SK-N-SH (cell line): ENCODE results near the gene GALNT1. TPM values are rescaled to one million over a fixed set of nuclear protein-coding genes. Genes with fewer than 3 reads are reported as not detected.
"Not testable (repeated sequence)": the region's sequence is repeated elsewhere in the genome, so short reads cannot be mapped to it uniquely, and the experiment has no call there.

Experiments
- CTCF ChIA-PET: fragments of 300-600, 350-600 bp; formaldehyde crosslinking; extraction: SDS; loops from one replicate; lab custom pipeline; 2021; lab: Yijun Ruan, JAX
- POLR2A ChIA-PET: fragments of 350-600 bp; sonication (Branson Sonifier 250); formaldehyde crosslinking; extraction: SDS; loops from one replicate; lab custom pipeline; 2020; ENCODE audit warnings: antibody characterized with exemption, inconsistent platforms; lab: Yijun Ruan, JAX
- DNase-seq: peaks from one replicate; pipeline ENCODE4 v3.0.0; 2012
- H2AFZ ChIP-seq: fragments of 200-600 bp; sonication (generic); 2 replicates; pipeline ENCODE4 v1.8.1; 2016; ENCODE audit warnings: antibody characterized with exemption, mild to moderate bottlenecking, low read depth
- H3F3A ChIP-seq: fragments of 200-600 bp; sonication (generic); replicated peaks from 2 replicates; pipeline ENCODE3; 2016; ENCODE audit warnings: antibody characterized with exemption, mild to moderate bottlenecking; ENCODE audit not compliant: insufficient read depth
- H3K27ac ChIP-seq, 2 experiments: fragments of 200-500 bp in 1 of 2; fragments of 200-600 bp in 1 of 2; sonication (Bioruptor generic) in 1 of 2; sonication (generic), shearing (Covaris generic) in 1 of 2; 2 replicates each; pipeline versions ENCODE4 v1.5.1 to v1.6.1; 2014 to 2016; ENCODE audit warnings: low read depth in 2 of 2, inconsistent platforms in 1 of 2, low read length in 1 of 2, mild to moderate bottlenecking in 1 of 2, mixed read lengths in 1 of 2
- H3K27me3 ChIP-seq: fragments of 200-600 bp; sonication (generic), shearing (Covaris generic); 2 replicates; pipeline ENCODE4 v1.6.1; 2016; ENCODE audit warnings: mixed run types; ENCODE audit not compliant: insufficient read depth
- H3K36me3 ChIP-seq, 2 experiments: fragments of 200-500 bp in 1 of 2; fragments of 200-600 bp in 1 of 2; sonication (Bioruptor generic) in 1 of 2; sonication (generic) in 1 of 2; replicated peaks in 1 of 2; 2 replicates each; pipeline versions ENCODE3 to v1.5.1; 2014 to 2016; ENCODE audit warnings: low read length in 1 of 2, mild to moderate bottlenecking in 1 of 2; ENCODE audit not compliant: insufficient read depth in 2 of 2, control insufficient read depth in 1 of 2
- H3K4me1 ChIP-seq, 2 experiments: fragments of 200-500 bp in 1 of 2; fragments of 200-600 bp in 1 of 2; sonication (Bioruptor generic) in 1 of 2; sonication (generic), shearing (Covaris generic) in 1 of 2; 2 replicates each; pipeline versions ENCODE4 v1.5.1 to v1.6.1; 2014 to 2016; ENCODE audit warnings: low read depth in 1 of 2, low read length in 1 of 2, mixed run types in 1 of 2; ENCODE audit not compliant: insufficient read depth in 2 of 2, control insufficient read depth in 1 of 2
- H3K4me2 ChIP-seq: fragments of 200-600 bp; sonication (generic), shearing (Covaris generic); 2 replicates; pipeline ENCODE4 v1.6.1; 2017; ENCODE audit warnings: mixed run types
- H3K4me3 ChIP-seq, 2 experiments: fragments of 200-500 bp in 1 of 2; fragments of 200-600 bp in 1 of 2; sonication (Bioruptor generic) in 1 of 2; sonication (generic), shearing (Covaris generic) in 1 of 2; 2 replicates each; pipeline versions ENCODE4 v1.5.1 to v1.8.1; 2014 to 2016; ENCODE audit warnings: low read depth in 2 of 2, inconsistent platforms in 1 of 2, low read length in 1 of 2, mild to moderate bottlenecking in 1 of 2, mixed read lengths in 1 of 2, moderate library complexity in 1 of 2
- H3K79me2 ChIP-seq: fragments of 200-600 bp; sonication (generic); 2 replicates; pipeline ENCODE4 v1.8.1; 2017; ENCODE audit warnings: mild to moderate bottlenecking; ENCODE audit not compliant: insufficient read depth
- H3K9ac ChIP-seq: fragments of 200-600 bp; sonication (generic); 2 replicates; pipeline ENCODE4 v1.6.1; 2017; ENCODE audit warnings: mixed run types
- H3K9me2 ChIP-seq: fragments of 200-600 bp; sonication (generic); 2 replicates; pipeline ENCODE4 v1.6.1; 2017; ENCODE audit warnings: mixed run types
- H3K9me3 ChIP-seq: fragments of 200-600 bp; sonication (generic); 2 replicates; pipeline ENCODE4 v1.6.1; 2017; ENCODE audit warnings: mixed run types, mild to moderate bottlenecking, moderate library complexity
- H4K20me1 ChIP-seq: fragments of 200-600 bp; sonication (generic); 2 replicates; pipeline ENCODE4 v1.6.1; 2017; ENCODE audit warnings: mild to moderate bottlenecking, mixed run types; ENCODE audit not compliant: insufficient read depth
- CHD2 ChIP-seq: fragments of 150-350 bp; IDR thresholded peaks from 2 replicates; pipeline ENCODE4 v1.6.1; 2018; ENCODE audit warnings: low read length; ENCODE audit not compliant: partially characterized antibody
- EP300 ChIP-seq, 2 experiments: IDR thresholded peaks; 2 replicates each; pipeline versions ENCODE4 v1.4.0 to v1.6.1; 2012; ENCODE audit warnings: borderline replicate concordance in 1 of 2, low read depth in 1 of 2, low read length in 1 of 2
- FOSL2 ChIP-seq: IDR thresholded peaks from 2 replicates; pipeline ENCODE4 v1.4.0; 2012; ENCODE audit warnings: low read depth, mild to moderate bottlenecking, moderate library complexity, borderline replicate concordance
- FOXJ3 ChIP-seq: sonication (generic); formaldehyde crosslinking; IDR thresholded peaks from 2 replicates; pipeline ENCODE4 v1.5.1; 2020; ENCODE audit warnings: mild to moderate bottlenecking, missing genetic modification reagents
- FOXM1 ChIP-seq: IDR thresholded peaks from 2 replicates; pipeline ENCODE4 v1.4.0; 2012; ENCODE audit warnings: low read depth, mild to moderate bottlenecking
- GATA2 ChIP-seq: sonication (generic); formaldehyde crosslinking; IDR thresholded peaks from 2 replicates; pipeline ENCODE4 v1.5.0; 2020; ENCODE audit warnings: mild to moderate bottlenecking, missing genetic modification reagents
- MEF2A ChIP-seq: IDR thresholded peaks from 2 replicates; pipeline ENCODE4 v1.4.0; 2012; ENCODE audit warnings: low read depth, borderline replicate concordance
- NRF1 ChIP-seq: IDR thresholded peaks from 2 replicates; pipeline ENCODE4 v1.6.1; 2012; ENCODE audit warnings: low read depth, mild to moderate bottlenecking, low read length
- RAD21 ChIP-seq: IDR thresholded peaks from 2 replicates; pipeline ENCODE4 v1.6.1; 2012; ENCODE audit warnings: mild to moderate bottlenecking, low read length
- RCOR1 ChIP-seq: fragments of 150-350 bp; IDR thresholded peaks from 2 replicates; pipeline ENCODE4 v1.6.1; 2017; ENCODE audit warnings: antibody characterized with exemption, low read length
- RFX5 ChIP-seq: IDR thresholded peaks from 2 replicates; pipeline ENCODE4 v1.6.1; 2012; ENCODE audit warnings: mild to moderate bottlenecking, improper control_type of control experiment, low read length
- RXRA ChIP-seq: IDR thresholded peaks from 2 replicates; pipeline ENCODE4 v1.4.0; 2012; ENCODE audit warnings: low read depth, mild to moderate bottlenecking, borderline replicate concordance
- SIN3A ChIP-seq: IDR thresholded peaks from 2 replicates; pipeline ENCODE4 v1.6.1; 2012; ENCODE audit warnings: low read depth, mild to moderate bottlenecking, low read length, moderate library complexity, borderline replicate concordance
- TAF1 ChIP-seq: IDR thresholded peaks from 2 replicates; pipeline ENCODE4 v1.6.1; 2012; ENCODE audit warnings: low read depth, mild to moderate bottlenecking, low read length, moderate library complexity, borderline replicate concordance
- YY1 ChIP-seq: IDR thresholded peaks from 2 replicates; pipeline ENCODE4 v1.4.0; 2012; ENCODE audit warnings: low read depth, mild to moderate bottlenecking
- WGBS: methylation state at CpG from one replicate; pipeline ENCODE4 v1.1.6; 2017; ENCODE audit warnings: low lambda C conversion rate; 5-methylcytosine and 5-hydroxymethylcytosine counted together
- polyA plus RNA-seq, 3 experiments: library from polyadenylated mRNA; depleted of rRNA; stranded (reverse); fragments of >200 nt; gene quantifications; 2 replicates each; pipeline ENCODE4 v1.2.3, GENCODE V29; 2012
- TF ChIP-seq, protein P1 (sequence below): IDR thresholded peaks from 2 replicates; pipeline ENCODE4 v1.4.0; 2012; ENCODE audit warnings: low read depth
- TF ChIP-seq, protein P2 (sequence below): IDR thresholded peaks from 2 replicates; pipeline ENCODE4 v1.6.1; 2012; ENCODE audit warnings: mild to moderate bottlenecking, low read depth, low read length, moderate library complexity
- TF ChIP-seq, protein P3 (sequence below): IDR thresholded peaks from 2 replicates; pipeline ENCODE4 v1.4.0; 2012; ENCODE audit warnings: low read depth, borderline replicate concordance
- TF ChIP-seq, protein P4 (sequence below): fragments of 150-350 bp; IDR thresholded peaks from 2 replicates; pipeline ENCODE4 v1.6.1; 2017; ENCODE audit warnings: antibody characterized with exemption, low read length, low read depth, borderline replicate concordance

The GALNT1 gene
- polyA plus RNA-seq, 1 of the 3 experiments (the other 2 are of a cell fraction): 15.7 TPM

DNA sequence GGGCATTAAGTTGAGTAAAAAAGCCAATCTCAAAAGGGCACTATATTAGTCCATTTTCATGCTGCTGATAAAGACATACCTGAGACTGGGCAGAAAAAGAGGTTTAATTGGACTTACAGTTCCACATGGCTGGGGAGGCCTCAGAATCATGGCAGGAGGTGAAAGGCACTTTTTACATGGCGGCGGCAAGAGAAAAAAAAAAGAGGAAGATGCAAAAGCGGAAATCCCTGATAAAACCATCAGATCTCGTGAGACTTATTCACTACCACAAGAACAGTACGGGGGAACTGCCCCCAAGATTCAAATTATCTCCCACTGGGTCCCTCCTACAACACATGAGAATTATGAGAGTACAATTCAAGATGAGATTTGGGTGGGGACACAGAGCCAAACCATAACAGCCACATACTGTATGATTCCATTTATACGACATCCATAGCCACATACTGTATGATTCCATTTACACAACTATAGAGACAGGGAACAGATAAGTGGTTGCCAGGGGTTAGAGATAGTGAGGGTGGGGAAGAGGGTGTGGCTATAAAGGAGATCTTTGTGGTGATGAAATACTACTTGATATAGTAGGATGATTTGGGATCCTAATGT is 5.2 kb upstream of the GALNT1 start:
- H4K20me1 ChIP-seq, H3K27me3 ChIP-seq, H3K9ac ChIP-seq, H3K4me2 ChIP-seq, H3K4me3 ChIP-seq, H3K36me3 ChIP-seq, H3K4me1 ChIP-seq, DNase-seq, POLR2A ChIA-PET, H2AFZ ChIP-seq, H3K27ac ChIP-seq, H3F3A ChIP-seq, H3K9me2 ChIP-seq, H3K9me3 ChIP-seq, H3K79me2 ChIP-seq, CTCF ChIA-PET: not testable (repeated sequence)
- 76% methylated on average over 6 of the region's 6 CpGs for WGBS

DNA sequence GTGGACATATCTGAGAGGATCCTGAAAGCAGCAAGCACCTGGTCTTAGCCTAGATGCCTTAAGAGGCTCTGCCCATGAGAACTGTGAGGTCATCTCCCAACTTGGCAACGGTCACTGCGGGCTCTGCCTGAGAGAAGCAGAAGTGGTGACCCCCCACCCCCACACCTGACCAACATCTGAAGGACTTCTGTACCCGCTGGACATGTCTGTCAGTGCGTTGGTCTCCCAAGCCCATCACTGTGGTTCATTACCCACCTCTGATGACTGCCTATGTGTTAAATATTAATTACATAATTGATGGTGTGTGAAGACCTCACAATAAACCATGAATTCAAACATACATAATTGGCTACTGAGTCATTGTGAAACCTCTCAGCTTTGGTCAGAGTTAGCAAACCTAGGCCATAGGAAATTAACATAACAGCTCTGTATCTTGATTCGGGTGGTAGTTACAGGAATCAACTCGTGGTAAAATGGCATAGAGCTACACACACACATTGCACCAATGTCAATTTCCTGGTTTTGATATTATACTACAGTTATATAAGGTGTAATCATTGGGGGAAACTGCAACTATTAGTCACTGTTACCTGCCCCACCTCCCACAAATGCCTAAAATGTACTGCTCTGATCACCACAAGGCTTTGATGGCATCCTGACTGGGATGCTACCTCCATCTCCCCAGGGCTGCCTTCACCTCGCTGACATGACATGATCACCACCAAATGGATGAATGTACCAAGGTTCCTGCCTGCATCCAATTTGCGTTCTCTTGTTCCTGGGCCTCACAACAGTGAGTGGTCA is 4.3 kb upstream of the GALNT1 start:
- Histone ChIP-seq H4K20me1 (no peaks in the 10 kb centered on the region), H3K27me3 (no peaks in the 10 kb centered on the region), H3K9me3 (no peaks in the 10 kb centered on the region)
- TF ChIP-seq, protein P1, sequence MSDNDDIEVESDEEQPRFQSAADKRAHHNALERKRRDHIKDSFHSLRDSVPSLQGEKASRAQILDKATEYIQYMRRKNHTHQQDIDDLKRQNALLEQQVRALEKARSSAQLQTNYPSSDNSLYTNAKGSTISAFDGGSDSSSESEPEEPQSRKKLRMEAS: no peak
- TF ChIP-seq, protein P2, sequence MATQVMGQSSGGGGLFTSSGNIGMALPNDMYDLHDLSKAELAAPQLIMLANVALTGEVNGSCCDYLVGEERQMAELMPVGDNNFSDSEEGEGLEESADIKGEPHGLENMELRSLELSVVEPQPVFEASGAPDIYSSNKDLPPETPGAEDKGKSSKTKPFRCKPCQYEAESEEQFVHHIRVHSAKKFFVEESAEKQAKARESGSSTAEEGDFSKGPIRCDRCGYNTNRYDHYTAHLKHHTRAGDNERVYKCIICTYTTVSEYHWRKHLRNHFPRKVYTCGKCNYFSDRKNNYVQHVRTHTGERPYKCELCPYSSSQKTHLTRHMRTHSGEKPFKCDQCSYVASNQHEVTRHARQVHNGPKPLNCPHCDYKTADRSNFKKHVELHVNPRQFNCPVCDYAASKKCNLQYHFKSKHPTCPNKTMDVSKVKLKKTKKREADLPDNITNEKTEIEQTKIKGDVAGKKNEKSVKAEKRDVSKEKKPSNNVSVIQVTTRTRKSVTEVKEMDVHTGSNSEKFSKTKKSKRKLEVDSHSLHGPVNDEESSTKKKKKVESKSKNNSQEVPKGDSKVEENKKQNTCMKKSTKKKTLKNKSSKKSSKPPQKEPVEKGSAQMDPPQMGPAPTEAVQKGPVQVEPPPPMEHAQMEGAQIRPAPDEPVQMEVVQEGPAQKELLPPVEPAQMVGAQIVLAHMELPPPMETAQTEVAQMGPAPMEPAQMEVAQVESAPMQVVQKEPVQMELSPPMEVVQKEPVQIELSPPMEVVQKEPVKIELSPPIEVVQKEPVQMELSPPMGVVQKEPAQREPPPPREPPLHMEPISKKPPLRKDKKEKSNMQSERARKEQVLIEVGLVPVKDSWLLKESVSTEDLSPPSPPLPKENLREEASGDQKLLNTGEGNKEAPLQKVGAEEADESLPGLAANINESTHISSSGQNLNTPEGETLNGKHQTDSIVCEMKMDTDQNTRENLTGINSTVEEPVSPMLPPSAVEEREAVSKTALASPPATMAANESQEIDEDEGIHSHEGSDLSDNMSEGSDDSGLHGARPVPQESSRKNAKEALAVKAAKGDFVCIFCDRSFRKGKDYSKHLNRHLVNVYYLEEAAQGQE: no peak
- TF ChIP-seq RCOR1 (no peak), TAF1 (no peak), EP300 (IDR thresholded peaks at IDR 0.05; ENCODE audit: borderline replicate concordance in 1 of 2, low read depth in 1 of 2, low read length in 1 of 2) (no peak), MEF2A (no peak), SIN3A (no peak), GATA2 (CRISPR knock-in tag) (no peak), RAD21 (no peak), FOSL2 (no peak), FOXM1 (no peak), RFX5 (no peak), NRF1 (no peak), RXRA (no peak), CHD2 (no peak), FOXJ3 (CRISPR knock-in tag) (no peak), YY1 (no peak)
- TF ChIP-seq, protein P3, sequence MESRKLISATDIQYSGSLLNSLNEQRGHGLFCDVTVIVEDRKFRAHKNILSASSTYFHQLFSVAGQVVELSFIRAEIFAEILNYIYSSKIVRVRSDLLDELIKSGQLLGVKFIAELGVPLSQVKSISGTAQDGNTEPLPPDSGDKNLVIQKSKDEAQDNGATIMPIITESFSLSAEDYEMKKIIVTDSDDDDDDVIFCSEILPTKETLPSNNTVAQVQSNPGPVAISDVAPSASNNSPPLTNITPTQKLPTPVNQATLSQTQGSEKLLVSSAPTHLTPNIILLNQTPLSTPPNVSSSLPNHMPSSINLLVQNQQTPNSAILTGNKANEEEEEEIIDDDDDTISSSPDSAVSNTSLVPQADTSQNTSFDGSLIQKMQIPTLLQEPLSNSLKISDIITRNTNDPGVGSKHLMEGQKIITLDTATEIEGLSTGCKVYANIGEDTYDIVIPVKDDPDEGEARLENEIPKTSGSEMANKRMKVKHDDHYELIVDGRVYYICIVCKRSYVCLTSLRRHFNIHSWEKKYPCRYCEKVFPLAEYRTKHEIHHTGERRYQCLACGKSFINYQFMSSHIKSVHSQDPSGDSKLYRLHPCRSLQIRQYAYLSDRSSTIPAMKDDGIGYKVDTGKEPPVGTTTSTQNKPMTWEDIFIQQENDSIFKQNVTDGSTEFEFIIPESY: no peak
- TF ChIP-seq, protein P4, sequence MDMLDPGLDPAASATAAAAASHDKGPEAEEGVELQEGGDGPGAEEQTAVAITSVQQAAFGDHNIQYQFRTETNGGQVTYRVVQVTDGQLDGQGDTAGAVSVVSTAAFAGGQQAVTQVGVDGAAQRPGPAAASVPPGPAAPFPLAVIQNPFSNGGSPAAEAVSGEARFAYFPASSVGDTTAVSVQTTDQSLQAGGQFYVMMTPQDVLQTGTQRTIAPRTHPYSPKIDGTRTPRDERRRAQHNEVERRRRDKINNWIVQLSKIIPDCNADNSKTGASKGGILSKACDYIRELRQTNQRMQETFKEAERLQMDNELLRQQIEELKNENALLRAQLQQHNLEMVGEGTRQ: no peak
- TF ChIP-seq, all 33 proteins: peak for 0
- H3K9ac ChIP-seq: no peak overlapping the region
- ChIA-PET POLR2A (no interaction called here), CTCF (no interaction called here)
- no peak overlapping the region for H3K4me2 ChIP-seq
- H3K36me3 ChIP-seq: no peaks in the 10 kb centered on the region
- no peak for DNase-seq
- peaks cover 4% of the 10 kb centered on the region; the same call in 1 of the 2 replicates for H3K79me2 ChIP-seq
- H2AFZ ChIP-seq: no peak overlapping the region
- WGBS: 78% methylated on average over 8 of the region's 8 CpGs
- no peak overlapping the region for H3K4me3 ChIP-seq
- H3K9me2 ChIP-seq: no peaks in the 10 kb centered on the region
- H3K27ac ChIP-seq: no peak overlapping the region
- H3K4me1 ChIP-seq: peaks cover 0 to 1% of the 10 kb centered on the region in 2 experiments; a peak in 1 of 4 replicates
- H3F3A ChIP-seq: no peaks in the 10 kb centered on the region
